ENCODE results near the gene PDIA6. TPM values are rescaled to one million over a fixed set of nuclear protein-coding genes. Genes with fewer than 3 reads are reported as not detected.
"Not testable (repeated sequence)": the region's sequence is repeated elsewhere in the genome, so short reads cannot be mapped to it uniquely, and the experiment has no call there.

The PDIA6 gene
- total and polyA plus RNA-seq, 4 donors, result 164 to 222 (median 168) TPM

- peaks cover 15% of the 10 kb centered on the region for H3K4me1 ChIP-seq (ENCODE audit: control insufficient read depth, insufficient read depth, low read length)
- no peaks in the 10 kb centered on the region for H3K36me3 ChIP-seq (ENCODE audit: control insufficient read depth, insufficient read depth, low read length)
- no peak overlapping the region for H3K27ac ChIP-seq (ENCODE audit: low read depth, low read length)
- H3K9me3 ChIP-seq (ENCODE audit: control insufficient read depth, insufficient read depth, low read length), result no peaks in the 10 kb centered on the region
- 75% methylated on average over 4 of the region's 8 CpGs for WGBS (ENCODE audit: insufficient coverage)
- DNase-seq (ENCODE audit: low read depth in 4 of 6, low spot score in 6 of 6), result no peak
- no peak overlapping the region for H3K4me3 ChIP-seq (ENCODE audit: low read depth, low read length)
- H3K27me3 ChIP-seq (ENCODE audit: control insufficient read depth, insufficient read depth, low read length), result no peaks in the 10 kb centered on the region
These were observed 14.0 kb upstream of the PDIA6 start for GRCh38 chr2:10826625-10827024.

GRCh38 chr2:10826026-10826425 lies 13.4 kb upstream of the PDIA6 start:
- no peak for DNase-seq (ENCODE audit: low read depth in 4 of 6, low spot score in 6 of 6)
- H3K36me3 ChIP-seq (ENCODE audit: control insufficient read depth, insufficient read depth, low read length), result no peaks in the 10 kb centered on the region
- no peak overlapping the region for H3K27ac ChIP-seq (ENCODE audit: low read depth, low read length)
- H3K4me1 ChIP-seq (ENCODE audit: control insufficient read depth, insufficient read depth, low read length), result peaks cover 9% of the 10 kb centered on the region
- no peaks in the 10 kb centered on the region for H3K9me3 ChIP-seq (ENCODE audit: control insufficient read depth, insufficient read depth, low read length)
- no peaks in the 10 kb centered on the region for H3K27me3 ChIP-seq (ENCODE audit: control insufficient read depth, insufficient read depth, low read length)
- no peak overlapping the region for H3K4me3 ChIP-seq (ENCODE audit: low read depth, low read length)
- 95% methylated on average over 4 of the region's 8 CpGs for WGBS (ENCODE audit: insufficient coverage)

- no peaks in the 10 kb centered on the region for H3K9me3 ChIP-seq (ENCODE audit: control insufficient read depth, insufficient read depth, low read length)
- no peaks in the 10 kb centered on the region for H3K36me3 ChIP-seq (ENCODE audit: control insufficient read depth, insufficient read depth, low read length)
- no peak overlapping the region for H3K4me3 ChIP-seq (ENCODE audit: low read depth, low read length)
- 86% methylated on average over 4 of the region's 4 CpGs for WGBS (ENCODE audit: insufficient coverage)
- no peak for DNase-seq (ENCODE audit: low read depth in 4 of 6, low spot score in 6 of 6)
- no peak overlapping the region for H3K27ac ChIP-seq (ENCODE audit: low read depth, low read length)
- peaks cover 8% of the 10 kb centered on the region for H3K4me1 ChIP-seq (ENCODE audit: control insufficient read depth, insufficient read depth, low read length)
- H3K27me3 ChIP-seq (ENCODE audit: control insufficient read depth, insufficient read depth, low read length), result no peaks in the 10 kb centered on the region
These were observed 11.6 kb upstream of the PDIA6 start for GRCh38 chr2:10824191-10824590.

GRCh38 chr2:10820978-10821695 lies 8.6 kb upstream of the PDIA6 start:
- H3K27me3 ChIP-seq (ENCODE audit: control insufficient read depth, insufficient read depth, low read length), result no peaks in the 10 kb centered on the region
- H3K27ac ChIP-seq (ENCODE audit: low read depth, low read length), result no peak overlapping the region
- 66% methylated on average over 11 of the region's 13 CpGs for WGBS (ENCODE audit: insufficient coverage)
- H3K36me3 ChIP-seq (ENCODE audit: control insufficient read depth, insufficient read depth, low read length), result no peaks in the 10 kb centered on the region
- peaks cover 5% of the 10 kb centered on the region for H3K4me1 ChIP-seq (ENCODE audit: control insufficient read depth, insufficient read depth, low read length)
- no peak for DNase-seq (ENCODE audit: low read depth in 4 of 6, low spot score in 6 of 6)
- no peak overlapping the region for H3K4me3 ChIP-seq (ENCODE audit: low read depth, low read length)
- no peaks in the 10 kb centered on the region for H3K9me3 ChIP-seq (ENCODE audit: control insufficient read depth, insufficient read depth, low read length)

GRCh38 chr2:10820562-10820961 lies 8.0 kb upstream of the PDIA6 start:
- Histone ChIP-seq H3K4me3 (ENCODE audit: low read depth, low read length) (no peak overlapping the region), H3K9me3 (ENCODE audit: control insufficient read depth, insufficient read depth, low read length) (no peaks in the 10 kb centered on the region), H3K27me3 (ENCODE audit: control insufficient read depth, insufficient read depth, low read length) (no peaks in the 10 kb centered on the region), H3K36me3 (ENCODE audit: control insufficient read depth, insufficient read depth, low read length) (no peaks in the 10 kb centered on the region), H3K4me1 (ENCODE audit: control insufficient read depth, insufficient read depth, low read length) (peaks cover 5% of the 10 kb centered on the region), H3K27ac (ENCODE audit: low read depth, low read length) (no peak overlapping the region)
- WGBS (ENCODE audit: insufficient coverage), result 53% methylated on average over 6 of the region's 8 CpGs
- DNase-seq (ENCODE audit: low read depth in 4 of 6, low spot score in 6 of 6), result no peak

GRCh38 chr2:10819714-10820314 lies 7.2 kb upstream of the PDIA6 start:
- no peaks in the 10 kb centered on the region for H3K36me3 ChIP-seq (ENCODE audit: control insufficient read depth, insufficient read depth, low read length)
- H3K27ac ChIP-seq (ENCODE audit: low read depth, low read length), result no peak overlapping the region
- H3K4me3 ChIP-seq (ENCODE audit: low read depth, low read length), result no peak overlapping the region
- DNase-seq (ENCODE audit: low read depth in 4 of 6, low spot score in 6 of 6), result no peak
- 87% methylated on average over 10 of the region's 12 CpGs for WGBS (ENCODE audit: insufficient coverage)
- peaks cover 8% of the 10 kb centered on the region for H3K4me1 ChIP-seq (ENCODE audit: control insufficient read depth, insufficient read depth, low read length)
- no peaks in the 10 kb centered on the region for H3K9me3 ChIP-seq (ENCODE audit: control insufficient read depth, insufficient read depth, low read length)
- no peaks in the 10 kb centered on the region for H3K27me3 ChIP-seq (ENCODE audit: control insufficient read depth, insufficient read depth, low read length)

GRCh38 chr2:10818984-10819383 lies 6.4 kb upstream of the PDIA6 start:
- no peaks in the 10 kb centered on the region for H3K36me3 ChIP-seq (ENCODE audit: control insufficient read depth, insufficient read depth, low read length)
- no peak for DNase-seq (ENCODE audit: low read depth in 4 of 6, low spot score in 6 of 6)
- H3K9me3 ChIP-seq (ENCODE audit: control insufficient read depth, insufficient read depth, low read length), result no peaks in the 10 kb centered on the region
- H3K4me3 ChIP-seq (ENCODE audit: low read depth, low read length), result no peak overlapping the region
- WGBS (ENCODE audit: insufficient coverage), result 78% methylated on average over 1 of the region's 3 CpGs
- H3K27me3 ChIP-seq (ENCODE audit: control insufficient read depth, insufficient read depth, low read length), result no peaks in the 10 kb centered on the region
- peaks cover 16% of the 10 kb centered on the region for H3K4me1 ChIP-seq (ENCODE audit: control insufficient read depth, insufficient read depth, low read length)
- no peak overlapping the region for H3K27ac ChIP-seq (ENCODE audit: low read depth, low read length)

- not testable (repeated sequence) for H3K27me3 ChIP-seq (ENCODE audit: control insufficient read depth, insufficient read depth, low read length); H3K27ac ChIP-seq (ENCODE audit: low read depth, low read length); H3K4me3 ChIP-seq (ENCODE audit: low read depth, low read length); DNase-seq (ENCODE audit: low read depth in 4 of 6, low spot score in 6 of 6); H3K9me3 ChIP-seq (ENCODE audit: control insufficient read depth, insufficient read depth, low read length); H3K36me3 ChIP-seq (ENCODE audit: control insufficient read depth, insufficient read depth, low read length)
- H3K4me1 ChIP-seq (ENCODE audit: control insufficient read depth, insufficient read depth, low read length), result peaks cover 18% of the 10 kb centered on the region
- WGBS (ENCODE audit: insufficient coverage), result no CpG with 5 or more reads among the region's 3 CpGs
These were observed 5.7 kb upstream of the PDIA6 start for GRCh38 chr2:10818305-10818704.

- Histone ChIP-seq H3K4me1 (ENCODE audit: control insufficient read depth, insufficient read depth, low read length) (peaks cover 21% of the 10 kb centered on the region), H3K27me3 (ENCODE audit: control insufficient read depth, insufficient read depth, low read length) (no peaks in the 10 kb centered on the region), H3K36me3 (ENCODE audit: control insufficient read depth, insufficient read depth, low read length) (no peaks in the 10 kb centered on the region), H3K9me3 (ENCODE audit: control insufficient read depth, insufficient read depth, low read length) (no peaks in the 10 kb centered on the region), H3K4me3 (ENCODE audit: low read depth, low read length) (no peak overlapping the region), H3K27ac (ENCODE audit: low read depth, low read length) (no peak overlapping the region)
- DNase-seq (ENCODE audit: low read depth in 4 of 6, low spot score in 6 of 6), result peak in 1 of 6 donors; percentile 8
- WGBS (ENCODE audit: insufficient coverage), result no CpG with 5 or more reads among the region's 5 CpGs
These were observed 4.8 kb upstream of the PDIA6 start for GRCh38 chr2:10817413-10817812.

Measured in spinal cord (tissue), 10 donors.